NCI-H1930 (cell line): ENCODE measurements around the gene THOC7.

Source experiments
- DNase-seq, 2 experiments: peaks; one replicate each; lab custom pipeline; 2025; lab: John Stamatoyannopoulos, UW

Gene THOC7

GRCh38 chr3:63878394-63879060, 14.9 kb upstream of the THOC7 start:
- no peak for DNase-seq

GRCh38 chr3:63877737-63878393, 14.3 kb upstream of the THOC7 start:
- DNase-seq: no peak

GRCh38 chr3:63876260-63876659, 12.7 kb upstream of the THOC7 start:
- no peak for DNase-seq

- DNase-seq: no peak
Measured at GRCh38 chr3:63875510-63875909, 11.9 kb upstream of the THOC7 start.

GRCh38 chr3:63874769-63875168, 11.2 kb upstream of the THOC7 start:
- DNase-seq: no peak

GRCh38 chr3:63872135-63872924, 8.7 kb upstream of the THOC7 start:
- no peak for DNase-seq

- DNase-seq: no peak
Measured at GRCh38 chr3:63870615-63871005, 7.0 kb upstream of the THOC7 start.

GRCh38 chr3:63869940-63870614, 6.5 kb upstream of the THOC7 start:
- DNase-seq: no peak

- DNase-seq: no peak
Measured at GRCh38 chr3:63867225-63867624, 3.6 kb upstream of the THOC7 start.

- DNase-seq: no peak
Measured at GRCh38 chr3:63864965-63865327, 1.3 kb upstream of the THOC7 start.

GRCh38 chr3:63864008-63864964, 681 bp upstream of the THOC7 start:
- DNase-seq: no peak

- no peak for DNase-seq
Measured at GRCh38 chr3:63862804-63863149, 828 bp downstream of the THOC7 start.

- no peak for DNase-seq
Measured at GRCh38 chr3:63861306-63861705, 2.3 kb downstream of the THOC7 start.

GRCh38 chr3:63860776-63861175, 2.8 kb downstream of the THOC7 start:
- no peak for DNase-seq

GRCh38 chr3:63857311-63857710, 6.3 kb downstream of the THOC7 start:
- DNase-seq: peak; percentile 3 to 12

- DNase-seq: peak; percentile 4 to 27
Measured at GRCh38 chr3:63855333-63855940, 8.2 kb downstream of the THOC7 start.

GRCh38 chr3:63853106-63853505, 10.5 kb downstream of the THOC7 start:
- no peak for DNase-seq

GRCh38 chr3:63851287-63851686, 12.3 kb downstream of the THOC7 start:
- no peak for DNase-seq

- DNase-seq: no peak
Measured at GRCh38 chr3:63849175-63849574, 14.4 kb downstream of the THOC7 start.

- no peak for DNase-seq
Measured at GRCh38 chr3:63847718-63848450, 15.7 kb downstream of the THOC7 start.
